VCaP (cell line): Measurements from ENCODE around the gene WSB2.
A peak's percentile ranks its signal among the peaks of the same experiment; 100 is the strongest.
"Not testable (repeated sequence)": the region's sequence is repeated elsewhere in the genome, so short reads cannot be mapped to it uniquely, and the experiment has no call there.

Experiments used
- H3K27ac ChIP-seq: fragments of 450-650 bp; 2 replicates; pipeline ENCODE4 v1.5.1; 2017
- TF ChIP-seq, protein P1 (sequence below): fragments of 450-650 bp; conservative IDR thresholded peaks from 2 replicates; pipeline ENCODE4 v1.5.1; 2017; ENCODE audit warnings: mild to moderate bottlenecking, moderate library complexity

The WSB2 gene

DNA sequence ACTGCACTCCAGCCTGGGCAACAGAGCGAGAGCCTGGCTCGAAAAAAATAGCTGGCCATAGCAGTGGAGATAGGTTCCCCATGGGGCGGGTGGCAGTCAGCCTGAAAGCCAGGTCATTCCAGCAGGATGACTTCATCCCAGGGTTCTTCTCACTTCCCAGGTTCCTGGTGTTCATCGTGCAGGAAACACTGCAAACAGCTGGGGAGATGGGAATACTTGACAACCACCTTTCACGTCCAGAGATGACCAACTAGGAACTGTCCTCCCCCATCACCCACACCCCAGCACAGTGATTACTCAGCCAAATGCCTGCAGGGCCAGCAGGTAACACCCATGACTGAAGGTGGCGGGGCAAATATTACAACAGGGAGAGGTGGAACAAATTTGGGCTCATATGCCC lies 41.1 kb upstream of the WSB2 start:
- H3K27ac ChIP-seq = peak overlapping the region; percentile 96; the same call in 1 of the 2 replicates
- TF ChIP-seq, protein P1, sequence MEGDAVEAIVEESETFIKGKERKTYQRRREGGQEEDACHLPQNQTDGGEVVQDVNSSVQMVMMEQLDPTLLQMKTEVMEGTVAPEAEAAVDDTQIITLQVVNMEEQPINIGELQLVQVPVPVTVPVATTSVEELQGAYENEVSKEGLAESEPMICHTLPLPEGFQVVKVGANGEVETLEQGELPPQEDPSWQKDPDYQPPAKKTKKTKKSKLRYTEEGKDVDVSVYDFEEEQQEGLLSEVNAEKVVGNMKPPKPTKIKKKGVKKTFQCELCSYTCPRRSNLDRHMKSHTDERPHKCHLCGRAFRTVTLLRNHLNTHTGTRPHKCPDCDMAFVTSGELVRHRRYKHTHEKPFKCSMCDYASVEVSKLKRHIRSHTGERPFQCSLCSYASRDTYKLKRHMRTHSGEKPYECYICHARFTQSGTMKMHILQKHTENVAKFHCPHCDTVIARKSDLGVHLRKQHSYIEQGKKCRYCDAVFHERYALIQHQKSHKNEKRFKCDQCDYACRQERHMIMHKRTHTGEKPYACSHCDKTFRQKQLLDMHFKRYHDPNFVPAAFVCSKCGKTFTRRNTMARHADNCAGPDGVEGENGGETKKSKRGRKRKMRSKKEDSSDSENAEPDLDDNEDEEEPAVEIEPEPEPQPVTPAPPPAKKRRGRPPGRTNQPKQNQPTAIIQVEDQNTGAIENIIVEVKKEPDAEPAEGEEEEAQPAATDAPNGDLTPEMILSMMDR = no peak

DNA sequence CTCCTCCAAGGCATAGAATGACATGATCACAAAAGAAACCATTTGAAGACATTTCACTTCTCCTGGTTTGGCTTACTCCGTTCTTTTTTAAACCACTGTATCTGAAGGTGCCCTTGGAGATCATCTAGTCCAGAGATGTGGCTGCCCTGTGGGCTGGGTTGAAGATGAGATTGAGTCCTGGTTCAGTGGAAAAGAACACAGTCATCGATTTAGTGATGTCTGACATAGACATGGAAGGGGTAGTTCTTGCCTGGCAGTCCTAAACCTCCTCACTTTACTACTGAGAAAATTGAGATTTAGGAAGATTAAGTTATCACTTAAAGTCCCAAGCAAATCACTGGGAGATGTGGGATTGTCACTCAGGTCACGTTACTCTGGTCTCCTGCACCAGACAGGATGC lies 40.1 kb upstream of the WSB2 start:
- TF ChIP-seq, protein P1 = no peak
- no peak overlapping the region for H3K27ac ChIP-seq

DNA sequence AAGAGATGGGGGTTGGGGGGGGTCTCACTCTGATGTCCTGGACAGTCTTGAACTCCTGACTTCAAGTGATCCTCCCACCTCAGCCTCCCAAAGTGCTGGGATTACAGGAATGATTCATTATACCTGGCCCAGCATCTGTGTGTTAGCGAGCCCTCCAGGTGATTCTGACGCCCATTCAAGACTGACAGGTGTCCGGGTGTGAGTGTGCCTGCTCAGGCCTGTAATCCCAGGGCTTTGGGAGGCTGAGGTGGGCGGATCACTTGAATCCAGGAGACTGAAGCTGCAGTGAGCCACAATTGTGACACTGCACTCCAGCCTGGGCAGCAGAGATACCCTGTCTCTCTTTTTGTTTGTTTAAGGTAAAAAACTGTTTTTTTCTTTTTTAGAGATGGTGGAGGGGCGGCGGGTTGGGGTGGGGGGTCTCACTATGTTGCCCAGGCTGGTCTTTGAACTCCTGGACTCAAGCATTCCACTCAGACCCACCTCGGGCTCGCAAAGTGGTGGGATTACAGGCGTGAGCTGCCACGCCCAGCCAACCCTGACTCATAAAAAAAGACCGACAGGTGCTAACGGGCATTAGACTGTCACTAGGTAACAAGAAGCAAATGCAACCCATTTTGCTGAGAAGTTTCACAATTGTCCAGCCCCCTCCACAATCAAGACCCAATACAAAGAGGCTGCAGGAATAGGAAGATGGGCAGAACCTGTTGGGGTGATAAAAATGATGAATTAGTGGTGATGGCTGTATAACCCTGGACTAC lies 38.1 kb upstream of the WSB2 start:
- TF ChIP-seq, protein P1 = no peak

DNA sequence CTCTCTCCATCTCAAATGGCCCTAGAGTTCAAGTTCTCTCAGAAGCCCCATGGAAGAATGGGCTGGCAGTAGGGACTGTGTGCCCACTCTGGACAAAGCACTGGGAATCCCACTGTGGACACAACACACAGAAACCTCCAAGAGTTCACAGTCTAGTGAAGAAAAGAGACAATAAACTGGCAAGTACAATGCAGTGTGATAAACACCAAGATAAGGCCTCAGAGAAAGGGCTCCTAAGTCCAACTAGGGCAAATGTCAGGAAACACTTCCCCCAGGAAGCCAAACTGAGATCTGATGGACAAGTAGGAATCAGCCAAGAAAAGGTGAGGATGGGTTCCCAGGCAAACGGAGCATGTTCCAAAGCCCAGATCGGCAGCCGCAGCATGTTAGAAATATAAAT lies 37.4 kb upstream of the WSB2 start:
- TF ChIP-seq, protein P1 = no peak
- H3K27ac ChIP-seq = peak overlapping the region; percentile 52

More for the DNA sequence above, 38.1 kb upstream of the WSB2 start:
- peak overlapping the region; percentile 52 for H3K27ac ChIP-seq

DNA sequence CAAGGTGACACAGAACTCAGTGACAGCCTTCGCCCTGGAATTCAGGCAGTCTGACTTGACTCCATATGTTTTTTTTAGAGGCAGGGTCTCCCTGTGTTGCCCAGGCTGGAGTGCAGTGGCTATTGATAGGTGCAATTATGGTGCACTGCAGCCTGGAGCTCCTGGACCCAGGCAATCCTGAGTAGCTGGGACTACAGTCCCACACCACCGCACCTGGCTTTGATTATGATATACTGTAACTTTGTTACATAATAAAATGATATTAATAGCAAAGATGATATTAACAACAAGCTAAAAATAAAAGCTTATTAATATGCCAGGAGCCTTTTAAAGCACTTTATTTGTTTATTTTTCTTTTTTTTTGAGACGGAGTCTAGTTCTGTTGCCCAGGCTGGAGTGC lies 33.1 kb upstream of the WSB2 start:
- no peak overlapping the region for H3K27ac ChIP-seq
- TF ChIP-seq, protein P1 = no peak

DNA sequence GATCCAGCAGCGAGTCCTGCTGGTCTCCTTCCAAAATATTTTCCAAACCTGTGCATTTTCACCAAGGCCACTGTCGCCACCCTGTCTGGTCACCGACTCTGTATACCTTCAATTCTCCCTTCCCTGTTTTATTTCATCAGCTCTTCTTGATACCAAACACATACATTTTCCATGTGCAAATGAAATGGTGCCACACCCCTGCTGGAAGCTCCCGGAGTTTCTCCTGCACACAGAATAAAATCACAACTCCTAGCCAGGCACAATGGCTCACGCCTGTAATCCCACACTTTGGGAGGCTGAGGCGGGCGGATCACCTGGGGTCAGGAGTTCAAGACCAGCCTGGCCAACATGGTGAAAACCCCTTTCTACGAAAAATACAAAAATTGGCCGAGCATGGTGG lies 28.8 kb upstream of the WSB2 start:
- TF ChIP-seq, protein P1 = no peak
- H3K27ac ChIP-seq = no peak overlapping the region

DNA sequence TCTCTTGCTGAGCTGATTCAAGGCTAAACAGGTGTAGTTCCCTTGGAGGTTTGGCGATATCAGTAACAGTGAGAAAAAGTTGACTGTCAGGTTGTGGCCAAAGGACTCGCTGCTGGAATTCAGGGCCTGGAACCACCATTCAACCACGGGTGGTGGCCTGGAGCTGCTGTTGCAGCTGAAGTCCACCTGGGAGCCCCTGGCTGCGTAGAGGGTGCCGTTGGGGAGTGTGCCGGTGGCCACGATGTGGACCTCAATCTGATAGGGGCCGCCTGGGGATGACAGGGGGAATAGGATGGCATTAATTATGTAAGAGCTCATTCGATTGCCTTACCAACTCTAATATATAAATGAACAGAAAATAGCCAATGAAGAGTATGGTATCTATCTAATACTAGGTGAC lies 21.2 kb upstream of the WSB2 start:
- no peak overlapping the region for H3K27ac ChIP-seq
- TF ChIP-seq, protein P1 = no peak

DNA sequence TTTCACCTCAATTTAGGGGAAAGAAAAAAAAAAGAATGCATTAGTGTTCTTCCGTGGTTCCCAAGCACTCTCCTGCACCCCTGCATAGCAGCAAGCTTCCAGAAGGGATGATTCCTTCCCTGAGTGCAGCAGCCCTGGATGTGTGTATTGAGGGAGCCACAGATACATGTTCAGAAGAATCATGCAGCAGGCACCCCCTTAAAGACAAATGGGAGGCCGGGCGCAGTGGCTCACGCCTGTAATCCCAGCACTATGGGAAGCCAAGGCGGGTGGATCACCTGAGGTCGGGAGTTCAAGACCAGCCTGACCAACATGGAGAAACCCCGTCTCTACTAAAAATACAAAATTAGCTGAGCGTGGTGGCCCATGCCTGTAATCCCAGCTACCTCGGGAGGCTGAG lies 20.5 kb upstream of the WSB2 start:
- H3K27ac ChIP-seq = not testable (repeated sequence)
